Astrocyte of the hippocampus (primary cell): ENCODE data around the gene ABCD1.
"Not testable (repeated sequence)": the region's sequence is repeated elsewhere in the genome, so short reads cannot be mapped to it uniquely, and the experiment has no call there.

Experiments used
- DNase-seq: peaks from one replicate; pipeline ENCODE4 v3.0.0; 2011; ENCODE audit warnings: low read depth, low spot score

ABCD1 gene

DNA sequence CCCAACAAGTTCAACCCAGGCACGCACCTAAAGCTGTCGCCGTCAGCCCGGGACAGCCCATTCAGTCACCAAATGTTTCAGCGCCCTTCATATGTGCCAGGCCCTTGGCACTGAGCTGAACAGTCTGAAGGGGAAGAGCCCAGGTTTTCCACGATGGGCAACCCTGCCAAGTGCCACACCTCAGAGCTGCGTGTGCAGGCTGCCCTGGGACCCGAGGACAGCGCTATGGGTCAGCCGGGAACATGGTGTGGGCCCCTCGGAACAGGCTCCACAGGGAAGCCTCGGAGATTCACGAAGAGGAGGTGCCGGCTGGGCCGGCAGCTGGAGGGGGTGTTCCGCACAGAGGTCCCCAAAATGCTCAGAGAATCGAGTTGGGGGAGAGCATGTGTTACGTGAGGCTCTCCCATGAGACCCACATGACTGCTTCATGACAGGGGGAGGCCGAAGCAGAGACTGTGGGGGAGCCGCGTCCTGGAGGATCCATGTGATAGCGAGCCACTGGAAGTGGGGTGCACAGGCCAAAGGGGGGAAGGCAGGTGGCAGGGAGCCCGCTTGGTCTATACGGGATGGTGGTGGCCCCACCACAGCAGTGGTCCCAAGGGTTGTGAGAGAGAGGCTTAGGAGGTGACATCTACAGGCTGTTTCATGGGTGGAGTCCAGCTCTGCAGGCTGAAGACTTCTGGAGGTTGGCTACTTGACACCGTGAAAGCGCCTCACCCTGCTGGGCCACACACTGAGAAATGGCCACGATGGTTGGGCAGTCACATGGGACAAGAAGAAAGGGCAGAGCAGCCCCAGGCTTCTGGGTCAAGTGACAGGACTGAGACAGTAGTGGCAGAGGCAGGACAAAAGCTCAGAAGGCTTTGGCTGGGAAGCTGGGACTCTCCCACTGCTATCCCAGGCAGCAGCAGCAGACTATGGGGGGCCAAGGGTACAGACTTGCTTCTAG, 14.7 kb upstream of the ABCD1 start:
- DNase-seq, result no peak

DNA sequence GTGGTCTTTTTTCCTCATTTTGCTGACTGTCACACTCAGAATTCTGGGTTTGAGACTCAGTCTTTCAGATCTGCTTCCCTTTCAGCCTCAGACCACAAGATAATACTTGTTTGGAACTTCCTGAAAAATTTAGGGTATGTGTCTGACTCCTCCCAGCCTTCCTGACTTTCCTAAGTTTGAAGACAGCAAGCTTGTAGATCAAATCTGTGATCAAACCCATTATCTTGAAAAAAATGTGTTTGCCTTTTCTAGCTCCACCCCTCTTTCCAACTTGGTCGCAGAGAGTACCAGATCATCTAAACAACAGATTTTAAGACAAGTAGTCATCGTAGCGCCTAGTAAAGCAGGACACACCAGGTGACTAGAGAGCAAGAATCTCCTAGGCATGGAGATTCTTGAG, 10.4 kb upstream of the ABCD1 start:
- no peak for DNase-seq

DNA sequence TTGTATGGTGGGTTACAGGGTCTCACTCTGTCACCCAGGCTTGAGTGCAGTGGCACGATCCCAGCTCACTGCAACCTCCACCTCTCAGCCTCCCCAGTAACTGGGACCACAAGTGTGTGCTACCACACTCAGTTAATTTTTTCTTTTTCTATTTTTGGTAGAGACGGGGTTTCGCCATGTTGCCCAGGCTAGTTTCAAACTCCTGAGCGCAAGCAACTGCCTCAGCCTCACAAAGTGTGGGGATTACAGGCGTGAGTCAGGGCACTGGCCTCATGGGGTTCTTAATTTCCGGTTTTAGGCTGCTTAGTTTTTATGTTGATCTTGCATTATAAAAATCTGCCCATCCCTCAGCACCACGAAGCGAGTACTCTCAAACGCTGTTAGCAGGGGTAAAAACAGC, 7.2 kb upstream of the ABCD1 start:
- no peak for DNase-seq

DNA sequence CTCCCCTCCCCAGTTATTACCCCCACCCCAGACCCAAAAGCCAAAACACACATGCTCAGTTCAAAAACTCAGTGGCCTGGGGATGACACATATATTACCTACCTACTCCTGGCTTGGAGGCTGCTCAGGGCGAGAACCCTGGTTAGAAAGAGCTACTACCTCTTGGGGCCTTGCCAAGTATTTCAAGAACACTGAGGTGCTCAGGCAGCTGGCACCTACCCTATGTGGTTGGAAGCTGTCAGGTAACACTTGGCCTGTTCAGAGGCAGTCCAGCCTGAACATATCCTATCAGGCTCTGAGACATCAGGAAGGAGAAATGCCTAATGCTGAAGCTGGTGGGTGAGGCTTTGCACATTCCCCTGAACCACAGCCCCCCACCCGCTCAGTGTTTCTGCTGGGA, 5.4 kb upstream of the ABCD1 start:
- DNase-seq, result no peak

DNA sequence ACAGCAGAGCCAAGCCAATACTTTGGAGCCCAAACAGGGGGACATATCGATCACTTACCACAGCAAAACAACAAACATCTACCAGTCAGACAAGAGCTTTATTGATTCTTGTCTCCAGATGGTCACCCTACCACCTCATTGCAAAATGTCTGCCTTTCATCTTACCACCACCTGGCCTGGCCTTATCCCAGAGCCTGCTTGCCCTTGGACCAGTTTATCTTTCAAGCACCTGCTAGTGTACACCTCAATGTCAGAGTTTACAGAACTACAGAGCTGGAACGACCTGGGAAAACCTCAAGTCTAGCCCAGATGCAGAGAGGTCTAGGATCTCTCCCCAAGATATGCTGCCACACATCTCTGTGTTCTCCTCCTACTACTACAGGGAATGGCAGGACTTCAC, 5.0 kb upstream of the ABCD1 start:
- DNase-seq, result no peak

DNA sequence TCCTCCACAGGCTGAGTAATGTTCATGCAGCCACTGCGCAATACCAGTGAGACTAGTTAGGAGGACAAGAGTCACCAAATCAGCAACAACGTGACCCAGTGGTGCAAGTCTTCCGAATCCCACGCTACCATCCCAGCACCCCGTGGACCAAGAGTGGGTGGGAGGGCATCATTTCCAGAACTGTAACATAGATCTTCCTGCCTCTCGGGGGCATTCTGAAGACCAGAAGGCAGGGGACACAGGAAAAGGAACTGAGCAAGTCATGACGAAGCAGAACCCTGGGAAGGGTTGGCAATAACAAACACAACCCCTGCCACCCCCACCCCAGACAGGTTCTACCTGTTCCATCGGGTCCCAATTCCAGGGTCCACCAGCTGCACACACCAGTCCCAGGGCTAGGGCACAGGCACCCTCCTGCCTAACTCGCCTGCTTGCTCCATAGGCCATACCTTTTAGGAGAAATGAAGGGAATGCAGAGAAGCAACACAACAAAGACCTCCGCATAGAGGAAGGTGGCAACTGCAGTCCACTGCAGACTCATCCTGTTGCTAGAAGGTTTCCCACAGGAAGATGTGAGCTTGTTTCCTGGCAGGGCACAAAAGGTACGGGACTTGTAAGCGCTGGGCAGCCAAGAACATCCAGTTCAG, 1.8 kb upstream of the ABCD1 start:
- no peak for DNase-seq

DNA sequence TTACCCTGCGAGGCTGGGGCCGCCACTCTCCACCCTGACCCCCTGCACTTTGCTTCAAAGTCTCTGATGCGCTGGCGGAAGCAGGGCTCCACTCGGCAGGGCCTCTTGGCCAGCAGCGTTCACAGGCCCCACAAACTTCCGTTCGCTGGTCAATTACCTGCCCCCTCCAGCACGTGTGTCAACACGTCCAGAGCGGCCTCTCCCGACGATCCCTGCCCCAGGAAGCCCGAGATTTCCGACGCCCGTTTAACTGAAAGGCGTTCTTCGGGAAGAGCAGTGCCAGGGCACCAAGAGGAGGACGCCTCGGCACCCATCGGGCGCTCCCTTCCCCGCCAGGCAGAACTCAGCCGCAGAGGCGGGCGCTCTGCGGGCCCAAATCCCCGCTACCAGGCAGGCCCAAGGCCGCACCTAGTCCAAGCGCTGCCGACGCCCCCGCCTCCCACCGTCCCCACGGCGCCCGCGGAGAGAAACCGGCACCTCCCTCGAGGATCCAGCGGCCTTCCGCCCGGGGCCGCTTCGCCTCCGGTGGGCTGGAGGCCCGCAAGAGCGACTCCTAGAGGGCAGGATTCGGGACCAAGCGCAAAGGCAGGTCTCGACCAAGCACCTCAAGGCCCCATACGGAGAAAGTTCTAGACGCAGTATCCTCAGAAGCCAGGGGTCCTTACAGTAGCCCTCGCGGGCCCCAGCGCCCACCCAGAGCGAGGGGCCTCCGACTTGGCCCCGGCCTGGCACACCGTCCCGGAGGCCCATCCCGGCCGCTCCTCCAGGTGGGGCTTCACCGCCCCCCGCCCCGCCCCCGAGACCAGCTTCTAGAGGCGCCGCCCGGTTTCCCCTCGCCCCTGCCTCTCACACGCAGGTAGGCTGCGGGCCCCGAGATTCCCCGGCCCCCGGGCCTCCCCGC, 1.1 kb upstream of the ABCD1 start:
- DNase-seq, result peak; percentile 66

DNA sequence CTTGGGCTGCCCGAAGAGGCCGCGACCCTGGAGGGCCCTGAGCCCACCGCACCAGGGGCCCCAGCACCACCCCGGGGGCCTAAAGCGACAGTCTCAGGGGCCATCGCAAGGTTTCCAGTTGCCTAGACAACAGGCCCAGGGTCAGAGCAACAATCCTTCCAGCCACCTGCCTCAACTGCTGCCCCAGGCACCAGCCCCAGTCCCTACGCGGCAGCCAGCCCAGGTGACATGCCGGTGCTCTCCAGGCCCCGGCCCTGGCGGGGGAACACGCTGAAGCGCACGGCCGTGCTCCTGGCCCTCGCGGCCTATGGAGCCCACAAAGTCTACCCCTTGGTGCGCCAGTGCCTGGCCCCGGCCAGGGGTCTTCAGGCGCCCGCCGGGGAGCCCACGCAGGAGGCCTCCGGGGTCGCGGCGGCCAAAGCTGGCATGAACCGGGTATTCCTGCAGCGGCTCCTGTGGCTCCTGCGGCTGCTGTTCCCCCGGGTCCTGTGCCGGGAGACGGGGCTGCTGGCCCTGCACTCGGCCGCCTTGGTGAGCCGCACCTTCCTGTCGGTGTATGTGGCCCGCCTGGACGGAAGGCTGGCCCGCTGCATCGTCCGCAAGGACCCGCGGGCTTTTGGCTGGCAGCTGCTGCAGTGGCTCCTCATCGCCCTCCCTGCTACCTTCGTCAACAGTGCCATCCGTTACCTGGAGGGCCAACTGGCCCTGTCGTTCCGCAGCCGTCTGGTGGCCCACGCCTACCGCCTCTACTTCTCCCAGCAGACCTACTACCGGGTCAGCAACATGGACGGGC, 579 bp downstream of the ABCD1 start:
- DNase-seq, result peak; percentile 7

DNA sequence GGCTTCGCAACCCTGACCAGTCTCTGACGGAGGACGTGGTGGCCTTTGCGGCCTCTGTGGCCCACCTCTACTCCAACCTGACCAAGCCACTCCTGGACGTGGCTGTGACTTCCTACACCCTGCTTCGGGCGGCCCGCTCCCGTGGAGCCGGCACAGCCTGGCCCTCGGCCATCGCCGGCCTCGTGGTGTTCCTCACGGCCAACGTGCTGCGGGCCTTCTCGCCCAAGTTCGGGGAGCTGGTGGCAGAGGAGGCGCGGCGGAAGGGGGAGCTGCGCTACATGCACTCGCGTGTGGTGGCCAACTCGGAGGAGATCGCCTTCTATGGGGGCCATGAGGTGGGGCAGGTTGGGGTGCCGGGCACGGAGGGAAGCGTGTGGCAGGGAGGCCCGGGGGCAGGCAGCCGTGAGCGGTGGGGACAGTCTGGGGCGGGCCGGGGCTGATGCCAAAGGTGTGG, 1.2 kb downstream of the ABCD1 start:
- no peak for DNase-seq

DNA sequence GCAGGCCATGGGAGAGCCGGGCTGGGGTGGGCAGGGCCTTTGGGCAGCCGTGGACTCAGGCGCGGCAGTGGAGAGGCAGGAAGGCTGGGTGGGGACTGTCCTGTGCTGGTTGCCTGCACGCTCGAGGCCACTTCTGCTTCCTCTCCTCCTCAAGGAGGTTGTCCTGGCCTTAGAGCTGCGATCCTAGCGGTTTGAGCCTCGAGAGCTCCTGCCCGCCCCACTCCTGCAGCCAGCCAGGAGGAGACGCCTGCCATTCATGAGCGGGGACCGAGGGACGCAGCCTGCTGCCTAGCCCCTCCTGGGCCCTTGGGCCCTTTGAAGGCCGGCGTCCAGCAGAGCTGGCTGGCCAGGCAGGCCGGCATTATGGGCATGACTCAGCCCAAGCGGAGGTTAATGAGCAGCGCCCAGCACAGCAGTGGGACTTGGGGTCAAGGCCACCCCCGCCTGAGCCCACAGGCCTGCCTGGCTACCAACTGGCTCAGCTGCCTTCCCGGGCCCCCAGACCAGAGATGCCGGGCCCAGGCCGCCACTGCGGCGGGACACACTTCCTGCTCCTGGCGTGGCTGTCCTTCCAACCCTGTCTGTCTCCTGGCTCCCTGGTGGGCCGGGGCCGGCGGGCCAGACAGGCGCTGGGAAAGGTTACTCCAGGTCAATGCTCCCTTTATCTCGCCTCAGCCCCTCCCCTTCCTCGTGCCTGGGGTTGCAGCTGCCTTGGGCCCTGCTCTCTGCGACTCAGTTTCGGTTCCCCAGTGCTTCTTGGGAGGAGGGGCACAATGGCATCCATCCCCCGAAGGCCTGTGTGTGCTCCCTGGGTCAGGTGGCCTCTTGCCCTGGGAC, 1.8 kb downstream of the ABCD1 start:
- peak; percentile 61 for DNase-seq

DNA sequence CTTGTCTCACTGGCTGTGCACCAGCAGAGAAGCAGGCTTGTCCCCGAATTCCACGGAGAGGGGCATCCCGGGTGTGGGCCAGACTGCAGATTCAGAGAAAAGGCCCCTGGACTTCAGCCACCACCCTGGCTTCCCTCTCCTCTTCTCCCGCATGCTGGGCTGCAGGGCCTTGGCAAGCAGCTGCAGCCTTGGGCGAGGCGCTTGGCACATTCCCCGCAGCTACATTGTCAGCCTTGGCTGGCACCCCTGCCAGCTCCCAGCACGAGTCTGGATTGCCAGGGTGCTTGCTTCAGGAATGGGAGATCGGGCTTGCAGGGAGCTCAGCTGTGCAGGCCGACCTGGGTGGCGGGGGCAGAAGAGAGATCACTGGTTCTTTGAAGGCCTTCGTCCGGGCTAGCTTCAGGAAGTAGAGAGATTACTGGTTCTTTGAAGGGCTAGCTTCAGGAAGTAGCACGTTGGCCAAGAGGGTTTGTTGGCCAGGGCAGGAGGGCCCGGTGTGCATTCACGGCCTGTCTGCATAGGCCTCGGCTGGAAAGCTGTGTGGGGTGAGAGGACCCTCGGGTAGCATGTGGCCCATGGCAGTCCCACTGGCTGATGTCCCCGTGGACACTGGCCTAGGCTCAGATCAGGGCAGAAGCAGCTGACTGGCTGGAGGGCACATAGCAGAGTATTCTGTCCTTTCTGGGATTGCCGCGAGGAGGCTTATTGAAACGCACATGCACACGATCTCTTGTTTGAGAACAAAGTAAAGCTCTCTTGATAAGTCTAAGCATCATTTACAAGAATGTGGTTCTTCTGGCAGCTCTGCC, 2.7 kb downstream of the ABCD1 start:
- DNase-seq, result peak; percentile 56

DNA sequence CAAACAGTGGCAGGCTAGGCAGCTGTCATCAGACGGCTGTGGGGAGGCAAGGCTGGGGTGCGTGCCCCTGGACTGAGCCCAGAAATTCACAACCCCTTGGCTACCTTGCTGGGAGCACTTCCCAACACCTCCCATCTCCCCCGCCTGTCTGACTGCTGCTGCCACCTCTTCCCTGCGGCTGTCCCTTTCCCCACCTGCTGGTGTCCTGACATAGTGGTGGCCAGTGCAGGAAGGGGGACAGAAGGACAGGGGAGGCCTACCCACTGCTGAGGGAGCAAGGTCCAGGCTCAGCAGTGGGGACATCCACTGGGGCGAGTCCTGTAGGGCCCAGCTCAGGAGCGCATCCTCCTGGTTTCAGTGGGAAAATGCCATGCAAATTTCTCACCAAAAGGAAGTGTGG, 3.4 kb downstream of the ABCD1 start:
- DNase-seq, result no peak

DNA sequence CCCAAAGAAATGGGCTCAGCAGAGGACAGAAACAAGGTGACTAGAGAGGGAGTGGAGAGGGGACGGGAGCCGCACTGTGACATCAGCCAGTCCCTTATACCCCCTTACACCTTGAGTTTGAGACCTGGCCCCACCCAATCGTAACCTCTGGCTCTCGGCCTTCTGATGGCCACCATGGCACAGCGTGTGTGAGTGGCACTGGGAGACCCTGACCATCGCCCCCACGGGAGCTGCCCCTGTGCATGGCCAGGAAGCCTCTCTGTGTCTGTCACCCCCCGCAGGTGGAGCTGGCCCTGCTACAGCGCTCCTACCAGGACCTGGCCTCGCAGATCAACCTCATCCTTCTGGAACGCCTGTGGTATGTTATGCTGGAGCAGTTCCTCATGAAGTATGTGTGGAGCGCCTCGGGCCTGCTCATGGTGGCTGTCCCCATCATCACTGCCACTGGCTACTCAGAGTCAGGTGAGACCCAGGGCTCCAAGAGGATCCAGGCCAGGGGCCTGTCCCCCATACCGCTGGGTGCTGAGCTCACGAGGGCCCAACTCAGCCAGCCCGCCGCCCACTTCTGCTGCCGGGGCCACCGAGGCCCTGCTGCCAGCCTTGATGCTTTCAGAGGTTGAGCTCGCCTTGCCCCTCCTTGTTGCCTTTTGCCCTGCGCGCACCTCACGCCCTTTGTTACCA, 4.4 kb downstream of the ABCD1 start:
- no peak for DNase-seq

DNA sequence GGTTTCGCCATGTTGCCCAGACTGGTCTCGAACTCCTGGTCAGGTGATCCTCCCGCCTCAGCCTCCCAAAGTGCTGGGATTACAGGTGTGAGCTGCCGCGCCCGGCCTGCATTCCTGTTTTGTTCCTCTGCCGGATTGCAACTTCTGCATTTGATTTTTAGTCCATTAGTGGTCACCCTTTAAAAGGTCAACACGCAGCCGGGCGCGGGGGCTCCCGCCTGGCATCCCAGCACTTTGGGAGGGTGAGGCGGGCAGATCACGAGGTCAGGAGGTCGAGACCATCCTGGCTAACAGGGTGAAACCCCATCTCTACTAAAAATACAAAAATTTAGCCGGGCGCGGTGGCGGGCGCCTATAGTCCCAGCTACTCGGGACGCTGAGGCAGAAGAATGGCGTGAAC, 5.5 kb downstream of the ABCD1 start:
- not testable (repeated sequence) for DNase-seq

DNA sequence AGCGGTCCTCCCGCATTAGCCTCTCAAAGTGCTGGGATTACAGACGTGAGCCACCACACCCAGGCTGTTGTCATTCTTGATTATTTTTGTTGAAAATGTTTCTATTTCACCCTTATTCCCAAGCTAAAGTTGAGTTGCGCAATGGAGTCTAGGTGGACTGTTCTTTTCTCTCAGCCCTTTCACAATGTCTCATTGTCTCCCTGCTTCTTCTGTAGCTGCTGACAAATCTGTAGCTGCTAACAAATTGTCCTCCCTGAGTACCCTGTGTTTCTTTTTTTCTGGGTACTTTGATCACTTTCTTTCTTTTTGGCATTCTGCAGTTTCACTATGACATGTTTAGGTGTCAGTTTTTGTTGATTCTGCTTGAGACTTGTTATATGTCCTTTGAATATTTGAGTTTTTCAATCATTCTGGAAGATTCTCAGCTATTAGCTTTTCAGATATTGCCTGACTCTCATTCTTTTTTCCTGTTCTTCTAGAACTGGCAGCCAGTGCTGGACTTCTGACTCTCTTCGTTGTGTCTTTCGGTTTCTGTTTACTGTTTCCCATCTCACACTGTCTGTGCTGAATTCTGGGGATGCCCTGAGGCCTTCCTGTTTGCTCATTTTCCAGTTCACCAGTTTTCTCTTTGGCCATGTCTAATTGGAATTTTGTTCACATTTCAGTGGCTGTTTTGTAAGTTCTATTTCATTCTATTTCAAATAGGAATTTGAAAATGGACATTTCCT, 6.6 kb downstream of the ABCD1 start:
- no peak for DNase-seq

DNA sequence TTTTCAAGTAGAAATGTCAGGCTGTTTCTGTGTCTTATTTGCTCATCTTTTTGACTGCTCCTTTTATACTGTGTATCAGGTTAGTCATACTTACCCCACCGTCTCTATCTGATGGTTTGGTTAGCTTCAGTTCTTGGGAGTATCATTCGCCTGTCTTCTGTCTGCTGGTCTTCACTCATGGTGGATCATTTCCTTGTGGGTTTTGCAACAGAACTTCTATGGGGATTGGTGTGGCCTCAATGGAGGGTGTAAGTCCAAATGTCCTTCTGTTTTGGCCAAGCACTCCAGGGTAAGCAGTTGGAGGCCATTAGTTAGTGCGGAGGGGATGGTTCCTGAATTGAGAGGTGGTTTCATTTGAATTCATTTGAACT, 7.2 kb downstream of the ABCD1 start:
- DNase-seq, result no peak

DNA sequence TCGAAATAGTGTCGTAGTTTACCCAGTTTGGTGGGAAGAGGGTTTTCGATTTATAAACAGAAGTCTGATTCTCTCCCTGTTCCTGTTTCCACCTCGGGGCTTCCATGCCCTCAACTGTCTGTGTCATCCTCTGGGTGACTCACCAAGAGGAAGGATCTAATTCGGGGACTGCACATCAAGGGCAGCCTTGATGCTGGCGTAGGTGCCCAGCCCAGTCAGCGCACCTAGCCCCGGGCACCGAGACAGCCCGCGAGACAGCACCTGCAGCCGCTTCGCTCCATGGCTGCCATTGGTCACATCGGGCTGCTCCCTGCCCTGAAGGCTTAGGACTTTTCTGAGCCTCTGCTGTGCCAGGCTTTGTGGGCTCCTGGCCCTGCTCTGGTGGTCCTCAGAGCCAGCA, 7.7 kb downstream of the ABCD1 start:
- DNase-seq, result no peak

DNA sequence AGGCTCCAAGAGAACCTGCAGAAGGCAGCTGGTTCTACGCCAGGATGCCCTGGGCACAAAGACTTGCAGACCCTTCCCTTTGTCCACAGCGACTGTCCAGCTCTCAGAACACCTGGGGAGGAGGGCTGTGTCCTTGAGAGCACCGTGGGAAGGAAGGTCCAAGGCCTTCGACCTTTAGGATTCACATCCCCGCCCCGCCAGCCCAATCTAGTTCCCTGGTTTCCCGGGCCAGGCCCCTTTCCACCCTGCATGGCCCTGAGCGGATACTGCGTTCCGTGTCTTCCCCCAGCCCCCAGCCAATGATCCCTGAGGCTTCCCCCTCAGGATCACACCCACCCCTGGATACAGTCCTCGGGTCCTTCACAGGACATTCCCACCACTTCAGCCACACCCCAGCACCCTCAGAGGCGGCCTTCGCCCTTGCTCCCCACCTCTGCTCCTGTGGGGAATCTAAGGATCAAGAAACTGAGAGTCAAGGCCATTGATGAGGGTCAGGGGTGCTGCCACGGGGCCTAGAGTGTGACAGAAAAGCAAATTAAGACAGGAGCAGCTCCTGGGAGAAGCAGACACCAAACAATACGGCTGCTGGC, 9.1 kb downstream of the ABCD1 start:
- DNase-seq, result no peak
